ENCODE results near the gene PCNT.

- TF ChIP-seq CTCF (IDR thresholded peaks at IDR 0.05) (no peak), POLR2AphosphoS5 (IDR thresholded peaks at IDR 0.05) (no peak), POLR2A (IDR thresholded peaks at IDR 0.05) (no peak), EP300 (IDR thresholded peaks at IDR 0.05) (no peak)
Measured at GRCh38 chr21:46411236-46411635, 87.3 kb downstream of the PCNT start.
